ENCODE results near the gene FAM107B. TPM values are rescaled to one million over a fixed set of nuclear protein-coding genes. Genes with fewer than 3 reads are reported as not detected.

FAM107B gene
- total and polyA plus RNA-seq, 12 donors, result 16.0 to 81.7 (median 50.5) TPM

DNA sequence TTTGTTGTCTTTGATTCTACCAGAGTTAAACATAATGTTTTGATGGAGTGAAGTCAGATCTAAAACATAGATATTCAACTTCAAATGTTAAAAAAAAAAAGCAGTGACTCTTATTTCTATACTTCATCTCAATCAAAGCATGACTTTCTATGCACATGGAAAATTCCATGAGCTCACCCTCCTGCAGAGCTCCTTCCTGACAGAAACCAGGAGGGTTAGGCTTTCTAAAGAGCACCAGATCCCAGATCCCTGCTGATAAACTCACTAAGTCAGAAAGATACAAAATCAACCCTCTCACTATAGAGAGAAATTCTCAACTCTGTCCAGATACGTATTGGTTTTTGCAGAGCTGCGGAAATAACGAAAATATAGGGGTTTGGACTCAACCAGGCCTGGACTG lies 122.6 kb downstream of the FAM107B start:
- TF ChIP-seq POLR2A (IDR thresholded peaks at IDR 0.05), result no peak
- TF ChIP-seq, protein P1, sequence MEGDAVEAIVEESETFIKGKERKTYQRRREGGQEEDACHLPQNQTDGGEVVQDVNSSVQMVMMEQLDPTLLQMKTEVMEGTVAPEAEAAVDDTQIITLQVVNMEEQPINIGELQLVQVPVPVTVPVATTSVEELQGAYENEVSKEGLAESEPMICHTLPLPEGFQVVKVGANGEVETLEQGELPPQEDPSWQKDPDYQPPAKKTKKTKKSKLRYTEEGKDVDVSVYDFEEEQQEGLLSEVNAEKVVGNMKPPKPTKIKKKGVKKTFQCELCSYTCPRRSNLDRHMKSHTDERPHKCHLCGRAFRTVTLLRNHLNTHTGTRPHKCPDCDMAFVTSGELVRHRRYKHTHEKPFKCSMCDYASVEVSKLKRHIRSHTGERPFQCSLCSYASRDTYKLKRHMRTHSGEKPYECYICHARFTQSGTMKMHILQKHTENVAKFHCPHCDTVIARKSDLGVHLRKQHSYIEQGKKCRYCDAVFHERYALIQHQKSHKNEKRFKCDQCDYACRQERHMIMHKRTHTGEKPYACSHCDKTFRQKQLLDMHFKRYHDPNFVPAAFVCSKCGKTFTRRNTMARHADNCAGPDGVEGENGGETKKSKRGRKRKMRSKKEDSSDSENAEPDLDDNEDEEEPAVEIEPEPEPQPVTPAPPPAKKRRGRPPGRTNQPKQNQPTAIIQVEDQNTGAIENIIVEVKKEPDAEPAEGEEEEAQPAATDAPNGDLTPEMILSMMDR (IDR thresholded peaks at IDR 0.05), result no peak
- Histone ChIP-seq H3K36me3 (replicated peaks in 1 of 2) (no peaks in the 10 kb centered on the region), H3K27me3 (no peaks in the 10 kb centered on the region), H3K27ac (peak overlapping the region in 3 of 5 donors; percentile 73 to 86 (median 75)), H3K9me3 (replicated peaks in 1 of 3) (no peaks in the 10 kb centered on the region), H3K4me3 (no peak overlapping the region), H3K4me1 (replicated peaks in 1 of 2) (peaks cover 5 to 35% of the 10 kb centered on the region in 2 donors)
- 90 to 97% (median 96%) methylated on average over 3 of the region's 3 CpGs for WGBS, 4 donors
- no peak for DNase-seq
- intact Hi-C loops (cut with DNase I), result loop anchor here in 1 of 2 donors (5.0 kb wide), 1 partner anchor 170 kb away; no protein-coding TSS in a partner anchor

- intact Hi-C loops (cut with DNase I), result loop anchor here in 1 of 2 donors (5.0 kb wide), 1 partner anchor 173 kb away; no protein-coding TSS in a partner anchor
- Histone ChIP-seq H3K4me3 (no peak overlapping the region), H3K27ac (no peak overlapping the region), H3K9me3 (replicated peaks in 1 of 3) (no peaks in the 10 kb centered on the region), H3K36me3 (replicated peaks in 1 of 2) (no peaks in the 10 kb centered on the region), H3K4me1 (replicated peaks in 1 of 2) (peaks cover 5 to 35% of the 10 kb centered on the region in 2 donors), H3K27me3 (no peaks in the 10 kb centered on the region)
- 91 to 98% (median 95%) methylated on average over 4 of the region's 4 CpGs for WGBS, 4 donors
- TF ChIP-seq, protein P1 (IDR thresholded peaks at IDR 0.05), result no peak
- TF ChIP-seq POLR2A (IDR thresholded peaks at IDR 0.05), result no peak
- no peak for DNase-seq
These were observed 125.0 kb downstream of the FAM107B start for GRCh38 chr10:14649739-14650138.

- H3K36me3 ChIP-seq (replicated peaks in 1 of 2), result no peaks in the 10 kb centered on the region
- DNase-seq, result no peak
- H3K4me3 ChIP-seq, result no peak overlapping the region
- no peaks in the 10 kb centered on the region for H3K9me3 ChIP-seq (replicated peaks in 1 of 3)
- peak overlapping the region in 1 of 5 donors; percentile 43 for H3K27ac ChIP-seq
- intact Hi-C loops (cut with DNase I), result no loop called here
- WGBS, 4 donors, result 80 to 96% (median 88%) methylated on average over 2 of the region's 2 CpGs
- peaks cover 5 to 27% of the 10 kb centered on the region in 2 donors for H3K4me1 ChIP-seq (replicated peaks in 1 of 2)
- H3K27me3 ChIP-seq, result no peaks in the 10 kb centered on the region
- TF ChIP-seq, protein P1 (IDR thresholded peaks at IDR 0.05), result no peak
- TF ChIP-seq POLR2A (IDR thresholded peaks at IDR 0.05), result no peak
These were observed 125.8 kb downstream of the FAM107B start for GRCh38 chr10:14648946-14649345.

DNA sequence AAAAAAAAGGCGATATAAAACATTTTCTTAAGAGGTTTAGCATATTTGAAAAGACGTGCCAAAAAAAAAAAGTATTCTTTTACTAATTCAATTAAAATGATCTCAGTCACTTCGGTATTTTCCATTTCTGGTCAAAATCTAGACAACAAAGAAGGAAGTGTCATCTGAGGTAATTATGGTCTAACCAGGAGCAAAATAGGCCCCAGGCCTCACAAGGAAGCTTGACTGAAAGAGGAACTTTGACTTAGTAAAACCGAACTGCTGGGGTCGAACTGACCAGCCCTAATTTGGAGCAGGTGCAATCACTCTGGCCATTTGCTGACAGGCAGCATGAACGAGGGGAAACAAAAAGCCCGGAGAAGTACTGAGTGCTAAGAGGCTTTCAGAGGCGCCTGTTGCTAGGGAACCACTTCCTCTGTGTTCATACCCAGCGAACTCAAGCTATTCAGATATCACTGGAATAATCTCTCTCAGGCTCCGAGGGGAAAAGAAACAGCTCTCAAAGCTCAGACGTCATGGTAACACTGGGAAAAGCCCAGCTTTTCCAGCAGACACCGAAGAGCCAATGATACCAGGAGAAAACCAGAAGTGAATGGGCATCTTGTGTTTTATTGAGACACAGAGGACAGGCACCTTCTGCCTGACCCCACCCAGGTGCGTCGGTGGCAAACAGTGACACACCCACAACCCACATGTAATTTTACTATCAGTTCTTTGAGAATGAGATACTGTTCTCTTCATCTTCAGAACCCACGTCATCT lies 126.5 kb downstream of the FAM107B start:
- Histone ChIP-seq H3K36me3 (replicated peaks in 1 of 2) (no peaks in the 10 kb centered on the region), H3K4me3 (peak overlapping the region in 1 of 4 donors; percentile 0), H3K9me3 (replicated peaks in 1 of 3) (no peaks in the 10 kb centered on the region), H3K4me1 (replicated peaks in 1 of 2) (peaks cover 2 to 20% of the 10 kb centered on the region in 2 donors), H3K27me3 (no peaks in the 10 kb centered on the region), H3K27ac (peak overlapping the region in 2 of 5 donors; percentile 43 to 45)
- DNase-seq, result peak; percentile 35 to 86 (median 49)
- 44 to 48% (median 46%) methylated on average over 15 of the region's 15 CpGs for WGBS, 4 donors
- intact Hi-C loops (cut with DNase I), result no loop called here
- TF ChIP-seq, protein P1 (IDR thresholded peaks at IDR 0.05), result no peak
- TF ChIP-seq POLR2A (IDR thresholded peaks at IDR 0.05), result no peak

Data from adrenal gland (tissue), 12 donors.